ES-I3 (cell line): ENCODE results near the gene NAT14.
A peak's percentile ranks its signal among the peaks of the same experiment; 100 is the strongest.

Experiments used
- H3K36me3 ChIP-seq: 2 replicates; pipeline ENCODE4 v1.6.1; 2013; ENCODE audit warnings: mild to moderate bottlenecking, low read length, control low read depth, moderate library complexity; ENCODE audit not compliant: insufficient read depth
- H3K4me1 ChIP-seq: 2 replicates; pipeline ENCODE4 v1.6.1; 2013; ENCODE audit warnings: mild to moderate bottlenecking, control low read depth, low read length; ENCODE audit not compliant: insufficient read depth
- H3K9ac ChIP-seq: 2 replicates; pipeline ENCODE4 v1.6.1; 2013; ENCODE audit warnings: low read depth, mild to moderate bottlenecking, low read length, moderate library complexity
- H3K9me3 ChIP-seq: 2 replicates; pipeline ENCODE4 v1.6.1; 2013; ENCODE audit warnings: mild to moderate bottlenecking, low read length, moderate library complexity; ENCODE audit not compliant: control insufficient read depth, insufficient read depth

The NAT14 gene

GRCh38 chr19:55459950-55460657 lies 24.9 kb upstream of the NAT14 start:
- Histone ChIP-seq H3K36me3 (no peaks in the 10 kb centered on the region), H3K9ac (peak overlapping the region; percentile 62; the same call in 1 of the 2 replicates), H3K4me1 (peaks cover 13% of the 10 kb centered on the region), H3K9me3 (no peaks in the 10 kb centered on the region)

- Histone ChIP-seq H3K9me3 (no peaks in the 10 kb centered on the region), H3K4me1 (peaks cover 20% of the 10 kb centered on the region), H3K36me3 (no peaks in the 10 kb centered on the region), H3K9ac (peak overlapping the region; percentile 70; the same call in 1 of the 2 replicates)
These were observed 24.2 kb upstream of the NAT14 start for GRCh38 chr19:55460670-55461258.

DNA sequence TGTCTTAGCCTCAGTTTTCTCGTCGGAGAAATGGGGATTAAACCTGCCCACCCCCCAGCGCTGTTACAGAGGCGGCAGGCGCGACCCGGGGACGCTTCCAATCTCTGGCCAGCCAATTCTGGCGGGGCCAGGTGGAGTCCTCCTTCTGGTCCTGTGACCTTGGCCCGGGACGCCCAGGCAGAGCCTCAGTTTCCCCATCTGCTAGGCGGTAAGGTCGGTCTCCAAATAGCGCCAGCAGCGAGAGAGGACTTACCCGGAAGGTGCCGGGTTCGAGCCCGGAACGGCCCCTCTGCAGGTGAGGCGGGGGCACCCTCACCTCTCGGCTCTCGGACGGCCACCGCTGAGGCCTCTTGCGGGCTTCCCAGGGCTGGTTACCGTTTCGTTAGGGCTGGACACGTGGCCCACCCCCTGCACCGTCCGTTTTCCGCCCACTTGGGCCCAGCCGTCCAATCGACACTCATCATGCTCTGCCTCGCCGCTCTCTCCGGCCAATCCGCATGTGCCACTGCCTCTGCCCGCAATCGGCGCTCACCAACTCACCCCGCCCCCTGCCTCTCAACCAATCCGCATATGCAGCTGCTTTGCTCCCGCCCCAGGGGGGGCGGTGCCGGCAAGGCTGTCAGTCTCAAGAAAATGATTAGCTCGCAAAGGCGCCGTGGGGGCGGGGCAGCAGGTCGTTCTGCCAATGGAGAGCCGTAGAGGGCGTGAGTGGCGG lies 23.6 kb upstream of the NAT14 start, which contains the start of gene ISOC2:
TSS of gene ISOC2 (minus strand) at position 384 of the 715 bp plus-strand sequence. CDS start 5,156 bp downstream, outside the sequence.
- H3K9me3 ChIP-seq = no peaks in the 10 kb centered on the region
- H3K4me1 ChIP-seq = peaks cover 20% of the 10 kb centered on the region
- peak within 1 kb of the TSS; percentile 70; the same call in 1 of the 2 replicates for H3K9ac ChIP-seq
- no peaks in the 10 kb centered on the region for H3K36me3 ChIP-seq

DNA sequence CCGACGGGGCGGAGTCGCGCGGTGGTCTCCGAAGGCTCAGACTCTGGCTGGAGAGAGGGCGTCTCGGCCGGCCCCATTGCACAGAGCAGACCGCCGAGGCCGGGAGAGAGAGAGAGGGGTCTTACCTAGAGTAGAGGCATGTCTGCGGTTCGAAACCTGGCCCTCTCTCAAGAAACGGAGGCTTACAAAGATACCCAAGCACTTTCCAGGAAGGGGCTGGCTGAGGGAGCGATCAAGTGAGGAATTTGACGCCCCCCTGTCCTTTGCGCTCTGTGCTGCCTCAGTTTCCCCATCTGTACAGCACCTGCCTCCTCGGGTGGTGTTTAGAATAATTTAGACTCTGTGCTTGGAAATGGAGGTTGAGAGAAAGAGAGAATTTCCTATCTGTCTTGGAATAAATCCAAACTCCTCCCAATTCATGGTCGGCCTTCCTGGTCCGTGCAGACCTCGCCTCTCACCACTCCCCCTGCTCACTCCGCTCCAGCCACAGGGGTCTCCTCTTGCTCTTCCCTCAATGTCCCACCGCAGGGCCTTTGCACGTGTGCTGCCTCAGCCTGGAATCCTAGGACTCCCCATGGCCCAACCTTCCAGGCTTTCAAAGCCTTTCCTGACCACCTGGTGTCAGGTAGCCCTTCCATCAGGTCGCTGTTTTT lies 22.9 kb upstream of the NAT14 start:
- no peaks in the 10 kb centered on the region for H3K9me3 ChIP-seq
- H3K9ac ChIP-seq = peak overlapping the region; percentile 54; the same call in 1 of the 2 replicates
- no peaks in the 10 kb centered on the region for H3K36me3 ChIP-seq
- H3K4me1 ChIP-seq = peaks cover 20% of the 10 kb centered on the region

DNA sequence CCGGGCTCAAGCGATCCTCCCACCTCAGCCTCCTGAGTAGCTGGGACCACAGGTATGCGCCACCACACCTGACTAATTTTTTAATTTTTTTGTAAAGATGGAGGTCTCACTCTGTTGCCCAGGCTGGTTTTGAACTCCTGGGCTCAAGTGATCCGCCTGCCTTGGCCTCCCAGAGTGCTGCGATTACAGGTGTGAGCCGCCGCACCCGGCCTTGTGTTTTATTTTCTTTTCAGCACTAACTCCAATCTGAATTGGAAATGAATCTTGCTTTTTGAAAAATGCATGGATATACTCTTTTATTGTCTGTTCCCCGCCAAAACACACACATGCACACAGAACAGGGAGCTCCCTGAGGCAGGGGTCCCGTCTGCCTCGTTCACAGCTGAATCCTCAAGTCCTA lies 22.3 kb upstream of the NAT14 start:
- no peaks in the 10 kb centered on the region for H3K9me3 ChIP-seq
- no peaks in the 10 kb centered on the region for H3K36me3 ChIP-seq
- H3K9ac ChIP-seq = no peak overlapping the region
- peaks cover 20% of the 10 kb centered on the region for H3K4me1 ChIP-seq

DNA sequence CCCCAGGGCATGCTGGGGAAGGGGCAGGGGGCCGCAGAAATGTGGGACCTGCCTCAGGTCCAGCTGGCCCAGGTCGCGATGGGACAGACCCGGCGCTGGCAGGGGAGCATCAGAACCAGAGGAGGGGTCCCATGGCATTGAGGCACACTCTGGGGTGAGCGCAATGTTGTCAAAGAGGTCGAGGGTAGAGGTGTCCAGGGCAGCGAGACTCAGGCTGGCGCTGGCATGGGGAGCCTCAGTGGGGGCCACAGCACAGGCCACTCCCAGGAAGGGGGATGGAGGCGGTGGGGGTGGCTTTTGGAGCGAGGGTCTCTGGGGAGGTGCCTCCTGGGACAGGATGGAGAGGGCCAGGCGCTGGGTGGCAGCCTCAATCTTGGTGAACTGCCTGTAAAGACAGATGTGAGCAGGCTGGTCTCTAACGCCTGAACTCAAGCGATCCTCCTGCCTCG lies 21.4 kb upstream of the NAT14 start:
- peak overlapping the region; percentile 47; the same call in 1 of the 2 replicates for H3K9ac ChIP-seq
- H3K4me1 ChIP-seq = peaks cover 17% of the 10 kb centered on the region

GRCh38 chr19:55464039-55464661 lies 20.8 kb upstream of the NAT14 start:
- no peaks in the 10 kb centered on the region for H3K9me3 ChIP-seq
- H3K36me3 ChIP-seq = no peaks in the 10 kb centered on the region
- H3K9ac ChIP-seq = peak overlapping the region; percentile 47; the same call in 1 of the 2 replicates

More for the DNA sequence above, 21.4 kb upstream of the NAT14 start:
- no peaks in the 10 kb centered on the region for H3K36me3 ChIP-seq
- no peaks in the 10 kb centered on the region for H3K9me3 ChIP-seq

DNA sequence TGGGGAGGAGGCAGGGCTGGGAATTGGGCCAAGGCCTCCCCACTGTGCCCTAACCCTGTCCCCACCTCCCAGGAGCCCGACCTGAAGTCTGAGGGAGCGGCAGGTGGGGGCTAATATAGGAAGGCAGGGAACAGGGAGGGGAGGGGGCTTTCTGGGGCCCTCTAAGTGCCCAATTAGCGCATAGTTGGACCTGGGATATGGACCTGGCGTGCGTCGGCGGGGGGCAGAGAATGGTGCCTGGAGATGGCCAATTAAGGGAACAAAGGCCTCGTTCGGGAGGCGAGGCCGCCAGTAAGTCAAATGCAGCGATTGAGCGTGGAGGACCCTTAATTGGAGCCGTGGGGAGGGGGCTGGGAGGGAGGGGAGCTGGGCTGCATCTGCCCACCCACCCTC lies 20.3 kb upstream of the NAT14 start, which contains the start of gene C19orf85:
TSS of gene C19orf85 (minus strand) at position 90 of the 393 bp plus-strand sequence. CDS start 197 bp downstream, outside the sequence.
- peak within 1 kb of the TSS; percentile 47; the same call in 1 of the 2 replicates for H3K9ac ChIP-seq
- H3K9me3 ChIP-seq = no peaks in the 10 kb centered on the region
- peaks cover 17% of the 10 kb centered on the region for H3K4me1 ChIP-seq
- no peaks in the 10 kb centered on the region for H3K36me3 ChIP-seq

More at GRCh38 chr19:55464039-55464661, 20.8 kb upstream of the NAT14 start:
- H3K4me1 ChIP-seq = peaks cover 17% of the 10 kb centered on the region

DNA sequence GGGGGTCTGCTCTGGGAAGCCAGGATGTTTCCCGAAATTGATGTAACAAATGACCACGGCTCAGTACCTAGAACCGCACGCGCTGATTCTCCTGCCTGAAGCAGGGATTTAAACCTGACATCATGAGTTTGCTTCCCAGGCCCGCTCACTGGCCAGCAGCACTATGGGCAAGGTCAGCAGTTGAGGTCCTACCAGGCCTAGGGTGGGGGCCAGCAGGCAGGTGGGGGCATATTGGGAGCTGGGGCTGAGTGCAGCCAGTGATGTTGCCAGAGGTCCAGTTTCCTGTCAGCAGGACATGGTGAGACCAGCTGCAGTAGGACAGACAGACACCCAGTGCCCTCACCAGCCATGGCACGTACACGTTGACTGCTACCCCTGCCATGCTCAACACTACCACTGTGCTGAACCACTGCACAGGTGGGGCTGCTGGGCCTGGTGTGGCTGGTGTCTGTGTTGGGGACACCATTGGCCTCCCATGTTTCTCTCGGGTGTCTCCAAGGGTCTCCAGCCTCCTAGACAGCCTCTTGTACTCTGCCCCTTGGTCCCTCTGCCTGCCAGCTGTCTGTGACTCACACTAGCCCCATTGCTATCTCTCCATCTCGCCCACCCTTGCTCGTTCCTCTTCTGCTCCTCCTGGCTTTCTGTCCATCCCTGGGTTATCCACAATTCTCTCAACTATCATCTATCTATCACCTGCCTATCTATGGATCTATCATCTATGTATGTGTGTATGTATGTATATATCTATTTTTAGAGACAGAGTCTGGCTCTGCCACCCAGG lies 19.3 kb upstream of the NAT14 start:
- Histone ChIP-seq H3K36me3 (no peaks in the 10 kb centered on the region), H3K4me1 (peaks cover 9% of the 10 kb centered on the region; the same call in 1 of the 2 replicates), H3K9me3 (no peaks in the 10 kb centered on the region), H3K9ac (no peak overlapping the region)

GRCh38 chr19:55466241-55466614 lies 18.8 kb upstream of the NAT14 start:
- Histone ChIP-seq H3K9me3 (no peaks in the 10 kb centered on the region), H3K4me1 (peaks cover 9% of the 10 kb centered on the region; the same call in 1 of the 2 replicates), H3K36me3 (no peaks in the 10 kb centered on the region), H3K9ac (no peak overlapping the region)

DNA sequence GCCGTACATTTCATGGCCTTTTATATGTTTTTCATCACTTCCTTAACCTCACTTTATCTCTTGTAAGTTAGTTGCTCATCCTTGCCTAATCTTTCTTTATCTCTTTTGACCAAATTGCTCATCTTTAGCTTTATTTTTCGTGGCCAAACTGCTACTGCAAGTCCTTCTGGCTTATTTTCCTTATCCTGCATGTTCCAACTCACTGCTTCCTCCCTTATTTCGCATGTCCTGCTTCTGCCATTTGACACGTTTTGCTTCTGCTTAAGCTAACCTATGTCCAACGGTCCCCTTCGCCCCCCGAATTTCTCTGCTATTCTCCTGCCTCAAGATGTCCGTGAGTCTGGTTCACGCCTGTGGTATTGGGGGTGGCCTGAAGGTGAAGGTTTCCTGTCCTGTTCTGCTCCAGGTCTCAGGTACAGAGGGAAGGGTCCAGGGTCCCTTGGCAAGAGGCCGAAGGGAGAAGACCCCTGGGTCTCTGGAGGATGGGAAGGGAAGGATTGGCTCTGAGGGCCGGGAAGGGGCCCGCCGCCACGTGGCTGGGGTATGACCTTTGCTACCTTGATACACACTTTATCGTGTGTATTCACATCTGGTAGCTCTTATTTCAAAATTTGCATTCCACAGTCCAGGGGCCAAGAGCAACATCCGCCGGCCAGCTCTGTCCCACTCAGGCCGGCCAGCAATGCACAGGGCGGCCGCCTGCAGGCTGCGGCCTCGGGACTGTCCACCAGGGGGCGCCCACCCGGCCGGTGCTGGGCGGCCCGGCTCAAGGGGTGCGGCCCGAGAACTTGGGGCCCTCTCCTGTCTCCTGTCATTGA lies 17.5 kb upstream of the NAT14 start:
- Histone ChIP-seq H3K36me3 (no peaks in the 10 kb centered on the region), H3K9me3 (no peaks in the 10 kb centered on the region), H3K9ac (no peak overlapping the region), H3K4me1 (peaks cover 9% of the 10 kb centered on the region; the same call in 1 of the 2 replicates)

GRCh38 chr19:55468054-55468393 lies 17.0 kb upstream of the NAT14 start:
- Histone ChIP-seq H3K9ac (no peak overlapping the region), H3K9me3 (no peaks in the 10 kb centered on the region), H3K4me1 (peaks cover 11% of the 10 kb centered on the region; the same call in 1 of the 2 replicates), H3K36me3 (no peaks in the 10 kb centered on the region)
